ENCODE data around the gene ZFP92. TPM values are rescaled to one million over a fixed set of nuclear protein-coding genes. Genes with fewer than 3 reads are reported as not detected.

Gene ZFP92
- total RNA-seq, 1 donor from 2014 or later, result not detected

- Histone ChIP-seq H3F3A (ENCODE audit: low read depth) (no peaks in the 10 kb centered on the region), H2AFZ (replicated peaks) (no peak overlapping the region), H3K27me3 (no peaks in the 10 kb centered on the region), H3K4me3 (no peak overlapping the region), H3K4me2 (no peak overlapping the region), H3K9me3 (ENCODE audit: low read depth) (no peaks in the 10 kb centered on the region), H3K9ac (no peak overlapping the region), H4K20me1 (ENCODE audit: low read depth) (no peaks in the 10 kb centered on the region), H3K4me1 (no peaks in the 10 kb centered on the region), H3K79me2 (ENCODE audit: low read depth) (no peaks in the 10 kb centered on the region), H3K27ac (no peak overlapping the region), H3K36me3 (no peaks in the 10 kb centered on the region)
- no peaks in the 10 kb centered on the region for H3K4me1 Mint-ChIP-seq
- DNase-seq (ENCODE audit: low spot score), result no peak
- H3K27ac Mint-ChIP-seq, result no peak overlapping the region
- H3K4me3 Mint-ChIP-seq, result no peak overlapping the region
- TF ChIP-seq CTCF (IDR thresholded peaks at IDR 0.05), result no peak
- no peak for TF ChIP-seq EZH2phosphoT487 (IDR thresholded peaks at IDR 0.05)
- no peak for TF ChIP-seq EZH2 (IDR thresholded peaks at IDR 0.05)
- no peaks in the 10 kb centered on the region for H3K27me3 Mint-ChIP-seq (ENCODE audit: insufficient read depth, low read depth)
- H3K36me3 Mint-ChIP-seq, result no peaks in the 10 kb centered on the region
- peaks cover 10% of the 10 kb centered on the region for H3K9me3 Mint-ChIP-seq
Observed at GRCh38 chrX:153371256-153371655, 40.0 kb upstream of the ZFP92 start.

- Histone ChIP-seq H3K4me2 (no peak overlapping the region), H3K27ac (no peak overlapping the region), H4K20me1 (ENCODE audit: low read depth) (no peaks in the 10 kb centered on the region), H3K36me3 (no peaks in the 10 kb centered on the region), H3K4me1 (no peaks in the 10 kb centered on the region), H3K9me3 (ENCODE audit: low read depth) (peaks cover 6% of the 10 kb centered on the region), H3K9ac (no peak overlapping the region), H2AFZ (replicated peaks) (no peak overlapping the region), H3K4me3 (no peak overlapping the region), H3K27me3 (no peaks in the 10 kb centered on the region), H3K79me2 (ENCODE audit: low read depth) (no peaks in the 10 kb centered on the region), H3F3A (ENCODE audit: low read depth) (no peaks in the 10 kb centered on the region)
- H3K36me3 Mint-ChIP-seq, result no peaks in the 10 kb centered on the region
- DNase-seq (ENCODE audit: low spot score), result no peak
- no peak overlapping the region for H3K27ac Mint-ChIP-seq
- peaks cover 18% of the 10 kb centered on the region for H3K9me3 Mint-ChIP-seq
- no peak overlapping the region for H3K4me3 Mint-ChIP-seq
- H3K27me3 Mint-ChIP-seq (ENCODE audit: insufficient read depth, low read depth), result no peaks in the 10 kb centered on the region
- TF ChIP-seq EZH2phosphoT487 (IDR thresholded peaks at IDR 0.05) (no peak), EZH2 (IDR thresholded peaks at IDR 0.05) (no peak), CTCF (IDR thresholded peaks at IDR 0.05) (no peak)
- no peaks in the 10 kb centered on the region for H3K4me1 Mint-ChIP-seq
Observed at GRCh38 chrX:153372949-153373348, 38.3 kb upstream of the ZFP92 start.

GRCh38 chrX:153374426-153374825, 36.8 kb upstream of the ZFP92 start:
- Mint-ChIP-seq H3K4me3 (no peak overlapping the region), H3K27ac (no peak overlapping the region), H3K4me1 (no peaks in the 10 kb centered on the region), H3K9me3 (peaks cover 24% of the 10 kb centered on the region), H3K36me3 (no peaks in the 10 kb centered on the region), H3K27me3 (ENCODE audit: insufficient read depth, low read depth) (peaks cover 2% of the 10 kb centered on the region)
- Histone ChIP-seq H3K36me3 (no peaks in the 10 kb centered on the region), H3K4me3 (no peak overlapping the region), H3K27ac (no peak overlapping the region), H3K27me3 (no peaks in the 10 kb centered on the region), H3K4me1 (no peaks in the 10 kb centered on the region), H3K9ac (no peak overlapping the region), H3K9me3 (ENCODE audit: low read depth) (peaks cover 6% of the 10 kb centered on the region), H3F3A (ENCODE audit: low read depth) (no peaks in the 10 kb centered on the region), H3K79me2 (ENCODE audit: low read depth) (no peaks in the 10 kb centered on the region), H3K4me2 (no peak overlapping the region), H2AFZ (replicated peaks) (no peak overlapping the region), H4K20me1 (ENCODE audit: low read depth) (no peaks in the 10 kb centered on the region)
- no peak for DNase-seq (ENCODE audit: low spot score)
- TF ChIP-seq CTCF (IDR thresholded peaks at IDR 0.05) (peak; percentile 25), EZH2 (IDR thresholded peaks at IDR 0.05) (no peak)

Data from neural progenitor cell (in vitro differentiated cells).